HG03095 (cell line): Measurements from ENCODE around the gene TMEM174.

Source experiments
- ATAC-seq: cut with Tn5 transposase; IDR thresholded peaks from one replicate; pipeline ENCODE4 v1.9.1; 2021; ENCODE audit warnings: moderate library complexity; ENCODE audit not compliant: unreplicated experiment

The TMEM174 gene

GRCh38 chr5:73172951-73173350 lies at the start of gene TMEM174:
TMEM174 (plus strand) TSS chr5:73173193; CDS start chr5:73173244, 51 bp downstream.
- no peak for ATAC-seq

GRCh38 chr5:73125289-73125688 lies 47.7 kb upstream of the TMEM174 start:
- no peak for ATAC-seq

- ATAC-seq, result no peak
Observed at GRCh38 chr5:73126381-73126780, 46.6 kb upstream of the TMEM174 start.

- ATAC-seq, result no peak
Observed at GRCh38 chr5:73126957-73127356, 46.0 kb upstream of the TMEM174 start.

- ATAC-seq, result no peak
Observed at GRCh38 chr5:73129143-73129542, 43.9 kb upstream of the TMEM174 start.

GRCh38 chr5:73130811-73131210 lies 42.2 kb upstream of the TMEM174 start:
- ATAC-seq, result no peak

GRCh38 chr5:73131711-73132425 lies 41.1 kb upstream of the TMEM174 start:
- no peak for ATAC-seq

GRCh38 chr5:73132759-73133158 lies 40.2 kb upstream of the TMEM174 start:
- ATAC-seq, result no peak

- ATAC-seq, result no peak
Observed at GRCh38 chr5:73135021-73135420, 38.0 kb upstream of the TMEM174 start.

- no peak for ATAC-seq
Observed at GRCh38 chr5:73135429-73136054, 37.5 kb upstream of the TMEM174 start.

GRCh38 chr5:73136055-73136562 lies 36.9 kb upstream of the TMEM174 start:
- no peak for ATAC-seq

- ATAC-seq, result no peak
Observed at GRCh38 chr5:73137563-73138530, 35.1 kb upstream of the TMEM174 start.

GRCh38 chr5:73139485-73139884 lies 33.5 kb upstream of the TMEM174 start:
- ATAC-seq, result no peak

- ATAC-seq, result no peak
Observed at GRCh38 chr5:73140801-73141200, 32.2 kb upstream of the TMEM174 start.

- no peak for ATAC-seq
Observed at GRCh38 chr5:73142035-73142434, 31.0 kb upstream of the TMEM174 start.

- no peak for ATAC-seq
Observed at GRCh38 chr5:73143716-73144115, 29.3 kb upstream of the TMEM174 start.

GRCh38 chr5:73149540-73149939 lies 23.5 kb upstream of the TMEM174 start:
- no peak for ATAC-seq

- ATAC-seq, result no peak
Observed at GRCh38 chr5:73150876-73151275, 22.1 kb upstream of the TMEM174 start.

GRCh38 chr5:73151766-73152410 lies 21.1 kb upstream of the TMEM174 start:
- no peak for ATAC-seq

GRCh38 chr5:73152411-73153388 lies 20.3 kb upstream of the TMEM174 start:
- no peak for ATAC-seq
